HCT116 (cell line): ENCODE data around the gene HUS1.

ENCODE experiments used
- EZH2 ChIP-seq: fragments of 200-600 bp; sonication (generic); IDR thresholded peaks from 2 replicates; pipeline ENCODE4 v1.6.1; 2017; ENCODE audit warnings: antibody characterized with exemption, mixed run types
- JUND ChIP-seq: IDR thresholded peaks from 2 replicates; pipeline ENCODE4 v1.6.1; 2012
- MAX ChIP-seq: IDR thresholded peaks from 2 replicates; pipeline ENCODE4 v1.6.1; 2012
- POLR2A ChIP-seq: IDR thresholded peaks from 2 replicates; pipeline ENCODE4 v1.7.0; 2011; ENCODE audit warnings: borderline replicate concordance; ENCODE audit not compliant: insufficient read depth, insufficient read length; ENCODE audit errors: extremely low read depth
- POLR2AphosphoS5 ChIP-seq: IDR thresholded peaks from 2 replicates; pipeline ENCODE4 v1.6.1; 2011; ENCODE audit warnings: mild to moderate bottlenecking, low read depth, low read length, moderate library complexity
- REST ChIP-seq: IDR thresholded peaks from 2 replicates; pipeline ENCODE4 v1.6.1; 2012; ENCODE audit warnings: low read depth
- SRF ChIP-seq: IDR thresholded peaks from 2 replicates; pipeline ENCODE4 v1.6.1; 2012; ENCODE audit warnings: low read depth
- YY1 ChIP-seq: IDR thresholded peaks from 2 replicates; pipeline ENCODE4 v1.6.1; 2011; ENCODE audit warnings: low read length, low read depth, moderate library complexity, mild to moderate bottlenecking; ENCODE audit not compliant: insufficient replicate concordance; ENCODE audit errors: extremely low read depth
- ZFX ChIP-seq: fragments of 450-650 bp; IDR thresholded peaks from 2 replicates; pipeline ENCODE4 v1.6.1; 2017
- TF ChIP-seq, protein P1 (sequence below), 3 experiments: fragments of 200-600 bp in 1 of 3; sonication (generic) in 1 of 3; IDR thresholded peaks in 2 of 3; conservative IDR thresholded peaks in 1 of 3; 2 replicates each; pipeline ENCODE4 v1.5.1; 2012 to 2017; ENCODE audit warnings: low read depth in 2 of 3, low read length in 2 of 3, antibody characterized with exemption in 1 of 3, borderline replicate concordance in 1 of 3, control low read depth in 1 of 3, mild to moderate bottlenecking in 1 of 3, mixed read lengths in 1 of 3, mixed run types in 1 of 3, moderate library complexity in 1 of 3; ENCODE audit not compliant: insufficient read depth in 1 of 3
- TF ChIP-seq, protein P2 (sequence below): IDR thresholded peaks from 2 replicates; pipeline ENCODE4 v1.6.1; 2012
- TF ChIP-seq, protein P3 (sequence below): IDR thresholded peaks from 2 replicates; pipeline ENCODE4 v1.6.1; 2011; ENCODE audit warnings: mild to moderate bottlenecking, low read length, moderate library complexity; ENCODE audit not compliant: insufficient replicate concordance; ENCODE audit errors: extremely low read depth

DNA sequence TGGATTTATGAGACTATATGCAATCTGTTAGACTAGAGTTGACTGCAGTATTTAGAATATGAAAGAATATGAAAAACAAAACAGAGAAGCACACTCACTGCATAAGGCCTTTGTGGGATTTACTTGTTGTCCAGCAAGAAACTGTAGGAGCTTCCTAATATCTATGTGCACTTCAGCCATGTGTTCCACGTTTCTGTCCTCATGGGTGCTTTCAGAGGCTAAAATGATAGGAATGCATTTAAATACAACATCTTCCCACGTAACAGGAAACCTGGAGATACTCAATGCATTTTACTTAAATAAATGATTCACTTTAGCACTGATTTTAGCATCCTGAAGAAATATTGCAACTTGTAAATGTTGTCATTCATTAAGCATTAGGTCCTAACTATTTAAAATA lies 11.7 kb downstream of the HUS1 start:
- TF ChIP-seq, protein P1, sequence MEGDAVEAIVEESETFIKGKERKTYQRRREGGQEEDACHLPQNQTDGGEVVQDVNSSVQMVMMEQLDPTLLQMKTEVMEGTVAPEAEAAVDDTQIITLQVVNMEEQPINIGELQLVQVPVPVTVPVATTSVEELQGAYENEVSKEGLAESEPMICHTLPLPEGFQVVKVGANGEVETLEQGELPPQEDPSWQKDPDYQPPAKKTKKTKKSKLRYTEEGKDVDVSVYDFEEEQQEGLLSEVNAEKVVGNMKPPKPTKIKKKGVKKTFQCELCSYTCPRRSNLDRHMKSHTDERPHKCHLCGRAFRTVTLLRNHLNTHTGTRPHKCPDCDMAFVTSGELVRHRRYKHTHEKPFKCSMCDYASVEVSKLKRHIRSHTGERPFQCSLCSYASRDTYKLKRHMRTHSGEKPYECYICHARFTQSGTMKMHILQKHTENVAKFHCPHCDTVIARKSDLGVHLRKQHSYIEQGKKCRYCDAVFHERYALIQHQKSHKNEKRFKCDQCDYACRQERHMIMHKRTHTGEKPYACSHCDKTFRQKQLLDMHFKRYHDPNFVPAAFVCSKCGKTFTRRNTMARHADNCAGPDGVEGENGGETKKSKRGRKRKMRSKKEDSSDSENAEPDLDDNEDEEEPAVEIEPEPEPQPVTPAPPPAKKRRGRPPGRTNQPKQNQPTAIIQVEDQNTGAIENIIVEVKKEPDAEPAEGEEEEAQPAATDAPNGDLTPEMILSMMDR (IDR thresholded peaks at IDR 0.05 in 2 of 3, conservative IDR thresholded peaks at IDR 0.05 in 1 of 3; ENCODE audit: borderline replicate concordance in 1 of 3, insufficient read depth in 1 of 3, low read depth in 2 of 3, low read length in 2 of 3) = no peak
- TF ChIP-seq SRF (no peak), ZFX (no peak), POLR2AphosphoS5 (no peak), POLR2A (no peak), JUND (no peak), EZH2 (no peak), REST (no peak), MAX (no peak), YY1 (no peak)
- TF ChIP-seq, protein P2, sequence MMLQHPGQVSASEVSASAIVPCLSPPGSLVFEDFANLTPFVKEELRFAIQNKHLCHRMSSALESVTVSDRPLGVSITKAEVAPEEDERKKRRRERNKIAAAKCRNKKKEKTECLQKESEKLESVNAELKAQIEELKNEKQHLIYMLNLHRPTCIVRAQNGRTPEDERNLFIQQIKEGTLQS = no peak
- TF ChIP-seq, protein P3, sequence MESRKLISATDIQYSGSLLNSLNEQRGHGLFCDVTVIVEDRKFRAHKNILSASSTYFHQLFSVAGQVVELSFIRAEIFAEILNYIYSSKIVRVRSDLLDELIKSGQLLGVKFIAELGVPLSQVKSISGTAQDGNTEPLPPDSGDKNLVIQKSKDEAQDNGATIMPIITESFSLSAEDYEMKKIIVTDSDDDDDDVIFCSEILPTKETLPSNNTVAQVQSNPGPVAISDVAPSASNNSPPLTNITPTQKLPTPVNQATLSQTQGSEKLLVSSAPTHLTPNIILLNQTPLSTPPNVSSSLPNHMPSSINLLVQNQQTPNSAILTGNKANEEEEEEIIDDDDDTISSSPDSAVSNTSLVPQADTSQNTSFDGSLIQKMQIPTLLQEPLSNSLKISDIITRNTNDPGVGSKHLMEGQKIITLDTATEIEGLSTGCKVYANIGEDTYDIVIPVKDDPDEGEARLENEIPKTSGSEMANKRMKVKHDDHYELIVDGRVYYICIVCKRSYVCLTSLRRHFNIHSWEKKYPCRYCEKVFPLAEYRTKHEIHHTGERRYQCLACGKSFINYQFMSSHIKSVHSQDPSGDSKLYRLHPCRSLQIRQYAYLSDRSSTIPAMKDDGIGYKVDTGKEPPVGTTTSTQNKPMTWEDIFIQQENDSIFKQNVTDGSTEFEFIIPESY = no peak
